ENCODE results near the gene POLR2J3.
"Not testable (repeated sequence)": the region's sequence is repeated elsewhere in the genome, so short reads cannot be mapped to it uniquely, and the experiment has no call there.

DNA sequence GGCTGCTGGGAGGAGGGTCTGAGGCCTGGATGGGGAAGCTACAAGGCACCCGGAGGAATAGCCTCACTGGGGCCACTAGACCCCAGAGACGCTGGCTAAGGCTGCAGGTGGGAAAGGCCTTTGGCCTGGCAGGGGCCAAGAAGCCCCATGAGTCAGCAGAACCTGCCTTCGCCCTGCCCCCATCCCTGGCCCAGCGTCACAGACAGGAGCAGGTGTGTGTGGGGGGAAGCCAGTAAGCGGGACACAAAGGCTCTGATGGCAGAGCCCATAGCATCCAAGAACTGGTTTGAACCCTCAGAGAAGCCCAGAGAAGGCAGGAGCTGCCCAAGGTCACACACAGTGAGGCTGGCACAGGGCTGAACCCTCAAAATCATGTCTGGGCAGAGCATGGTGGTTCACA is 34.5 kb upstream of the POLR2J3 start:
- TF ChIP-seq POLR2A, CTCF (IDR thresholded peaks at IDR 0.05): not testable (repeated sequence)
